Fibroblast of skin of left quadriceps (primary cell): ENCODE data around the gene RNF8.
"Not testable (repeated sequence)": the region's sequence is repeated elsewhere in the genome, so short reads cannot be mapped to it uniquely, and the experiment has no call there.

Source experiments
- DNase-seq, 2 experiments: peaks; one replicate each; pipeline ENCODE4 v3.0.0-alpha.2; 2013; ENCODE audit warnings: low read depth in 2 of 2

RNF8 gene

GRCh38 chr6:37321101-37321500 lies 32.7 kb upstream of the RNF8 start:
- no peak for DNase-seq

- no peak for DNase-seq
Observed at GRCh38 chr6:37321516-37322415, 32.0 kb upstream of the RNF8 start.

GRCh38 chr6:37323580-37323979 lies 30.2 kb upstream of the RNF8 start:
- peak in 1 of 2 experiments; percentile 12 for DNase-seq

GRCh38 chr6:37324131-37325033 lies 29.4 kb upstream of the RNF8 start:
- DNase-seq: no peak

GRCh38 chr6:37330345-37330744 lies 23.4 kb upstream of the RNF8 start:
- DNase-seq: not testable (repeated sequence)

- DNase-seq: no peak
Observed at GRCh38 chr6:37331047-37331446, 22.7 kb upstream of the RNF8 start.

GRCh38 chr6:37332894-37333293 lies 20.9 kb upstream of the RNF8 start:
- DNase-seq: no peak

GRCh38 chr6:37334047-37334446 lies 19.7 kb upstream of the RNF8 start:
- no peak for DNase-seq

GRCh38 chr6:37338317-37338716 lies 15.5 kb upstream of the RNF8 start:
- DNase-seq: not testable (repeated sequence)

- no peak for DNase-seq
Observed at GRCh38 chr6:37338745-37339255, 15.0 kb upstream of the RNF8 start.

GRCh38 chr6:37339741-37340638 lies 13.8 kb upstream of the RNF8 start:
- no peak for DNase-seq

- DNase-seq: no peak
Observed at GRCh38 chr6:37340639-37340943, 13.2 kb upstream of the RNF8 start.

- DNase-seq: no peak
Observed at GRCh38 chr6:37343248-37343647, 10.5 kb upstream of the RNF8 start.

GRCh38 chr6:37344308-37344707 lies 9.5 kb upstream of the RNF8 start:
- DNase-seq: no peak

GRCh38 chr6:37345804-37346203 lies 8.0 kb upstream of the RNF8 start:
- not testable (repeated sequence) for DNase-seq

- no peak for DNase-seq
Observed at GRCh38 chr6:37347177-37347576, 6.6 kb upstream of the RNF8 start.

- DNase-seq: no peak
Observed at GRCh38 chr6:37347670-37348111, 6.1 kb upstream of the RNF8 start.

GRCh38 chr6:37351027-37351426 lies 2.8 kb upstream of the RNF8 start:
- no peak for DNase-seq

- DNase-seq: no peak
Observed at GRCh38 chr6:37352384-37352783, 1.4 kb upstream of the RNF8 start.

- no peak for DNase-seq
Observed at GRCh38 chr6:37354526-37355384, 972 bp downstream of the RNF8 start.

GRCh38 chr6:37357288-37357687 lies 3.5 kb downstream of the RNF8 start:
- no peak for DNase-seq
